ENCODE results near the gene NTHL1.

DNA sequence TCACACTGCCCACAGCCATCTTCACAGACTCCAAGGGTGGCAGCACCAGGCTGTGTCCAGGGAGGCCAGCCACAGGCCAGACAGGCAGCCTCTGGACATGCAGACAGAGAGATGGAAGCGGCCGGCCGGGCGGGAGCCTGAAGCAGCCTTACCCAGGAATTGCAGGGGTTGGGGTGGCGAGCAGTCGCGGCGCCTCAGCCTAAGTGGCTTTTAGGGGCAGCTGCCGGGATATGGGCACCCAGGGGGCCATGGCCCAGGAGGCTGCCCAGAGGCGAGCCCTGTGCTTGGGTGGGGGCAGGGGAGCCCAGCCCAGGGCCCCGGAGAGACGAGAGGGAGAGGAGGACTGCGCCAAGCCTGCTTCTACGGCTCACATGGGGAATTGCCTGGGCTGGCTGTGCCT lies 22.4 kb downstream of the NTHL1 start:
- TF ChIP-seq EZH2 (IDR thresholded peaks at IDR 0.05; ENCODE audit: borderline replicate concordance, low read depth, low read length, poor library complexity, severe bottlenecking), result no peak
- TF ChIP-seq, protein P1, sequence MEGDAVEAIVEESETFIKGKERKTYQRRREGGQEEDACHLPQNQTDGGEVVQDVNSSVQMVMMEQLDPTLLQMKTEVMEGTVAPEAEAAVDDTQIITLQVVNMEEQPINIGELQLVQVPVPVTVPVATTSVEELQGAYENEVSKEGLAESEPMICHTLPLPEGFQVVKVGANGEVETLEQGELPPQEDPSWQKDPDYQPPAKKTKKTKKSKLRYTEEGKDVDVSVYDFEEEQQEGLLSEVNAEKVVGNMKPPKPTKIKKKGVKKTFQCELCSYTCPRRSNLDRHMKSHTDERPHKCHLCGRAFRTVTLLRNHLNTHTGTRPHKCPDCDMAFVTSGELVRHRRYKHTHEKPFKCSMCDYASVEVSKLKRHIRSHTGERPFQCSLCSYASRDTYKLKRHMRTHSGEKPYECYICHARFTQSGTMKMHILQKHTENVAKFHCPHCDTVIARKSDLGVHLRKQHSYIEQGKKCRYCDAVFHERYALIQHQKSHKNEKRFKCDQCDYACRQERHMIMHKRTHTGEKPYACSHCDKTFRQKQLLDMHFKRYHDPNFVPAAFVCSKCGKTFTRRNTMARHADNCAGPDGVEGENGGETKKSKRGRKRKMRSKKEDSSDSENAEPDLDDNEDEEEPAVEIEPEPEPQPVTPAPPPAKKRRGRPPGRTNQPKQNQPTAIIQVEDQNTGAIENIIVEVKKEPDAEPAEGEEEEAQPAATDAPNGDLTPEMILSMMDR (conservative IDR thresholded peaks at IDR 0.05; ENCODE audit: low read depth, low read length), result no peak
